HFFc6 (cell line): Measurements from ENCODE around the gene TPBGL. TPM values are rescaled to one million over a fixed set of nuclear protein-coding genes. Genes with fewer than 3 reads are reported as not detected.

Experiments used
- DNase-seq: peaks from one replicate; pipeline ENCODE4 v3.0.0-alpha.2; 2018
- H3K27ac Mint-ChIP-seq: 2 replicates; pipeline ENCODE4 v1.8.0; 2020; ENCODE audit warnings: mild to moderate bottlenecking, mixed read lengths
- H3K27me3 Mint-ChIP-seq: 2 replicates; pipeline ENCODE4 v1.8.0; 2021; ENCODE audit warnings: mild to moderate bottlenecking, moderate library complexity, mixed read lengths; ENCODE audit not compliant: insufficient read depth
- H3K36me3 Mint-ChIP-seq: 2 replicates; pipeline ENCODE4 v1.8.0; 2021; ENCODE audit warnings: low read depth, mixed read lengths
- H3K4me1 Mint-ChIP-seq: 2 replicates; pipeline ENCODE4 v1.8.0; 2020; ENCODE audit warnings: low read depth, mixed read lengths
- H3K4me3 Mint-ChIP-seq: 2 replicates; pipeline ENCODE4 v1.8.0; 2020; ENCODE audit warnings: mild to moderate bottlenecking, moderate library complexity, mixed read lengths
- H3K9me3 Mint-ChIP-seq: 2 replicates; pipeline ENCODE4 v1.8.0; 2020; ENCODE audit warnings: mild to moderate bottlenecking, mixed read lengths
- CTCF ChIP-seq: fragments of 200-600 bp; sonication (generic); IDR thresholded peaks from 2 replicates; pipeline ENCODE4 v1.5.0; 2021; ENCODE audit warnings: antibody characterized with exemption, mild to moderate bottlenecking
- total RNA-seq, 6 experiments: library from RNA; stranded (reverse); fragmentation: NEBNext Ultra II Directional; extraction: Animal tissue kit (Norgen Biotek cat#: 25700); gene quantifications; 2 replicates in 1 of 6; 3 replicates in 5 of 6; pipeline ENCODE4 v1.2.3, GENCODE V29; 2021

TPBGL gene
- total RNA-seq, 6 experiments from 2014 or later, result not detected

DNA sequence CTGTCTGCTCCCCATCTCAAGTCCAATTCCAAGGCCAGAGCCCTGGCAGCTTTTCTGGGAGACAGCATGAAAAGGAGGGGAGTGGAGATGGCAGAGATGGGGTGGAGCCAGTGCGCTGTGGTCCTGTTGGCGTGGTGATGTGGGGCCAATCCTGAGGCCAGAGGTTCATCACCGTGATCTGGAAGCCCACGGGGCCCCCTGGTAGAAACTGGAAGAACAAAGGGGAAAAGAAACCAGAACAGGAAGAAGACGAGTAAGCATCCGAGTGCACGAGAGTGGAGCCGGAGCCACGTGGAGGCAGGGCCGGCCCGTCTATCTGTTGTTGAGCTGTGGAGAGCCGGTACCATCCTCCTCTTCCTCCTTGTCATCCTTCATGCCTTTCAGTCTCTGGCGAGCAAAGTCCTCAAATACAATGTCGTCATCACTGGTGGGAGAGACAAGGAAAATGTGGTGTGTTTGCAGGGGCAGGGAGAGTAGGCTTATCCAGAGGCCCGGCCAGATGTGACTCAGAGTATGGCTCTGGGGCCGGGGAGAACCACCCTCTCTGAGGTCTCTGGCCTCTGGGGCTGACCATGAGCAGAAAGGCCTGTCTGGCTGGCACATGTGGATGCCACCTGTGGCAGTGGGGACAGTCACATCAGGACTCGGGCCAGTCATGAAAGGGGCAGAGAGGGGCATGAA lies 25.4 kb downstream of the TPBGL start:
- H3K4me1 Mint-ChIP-seq, result peaks cover 9% of the 10 kb centered on the region
- H3K9me3 Mint-ChIP-seq, result no peaks in the 10 kb centered on the region
- TF ChIP-seq CTCF, result no peak
- H3K36me3 Mint-ChIP-seq, result no peaks in the 10 kb centered on the region; the same call in 1 of the 2 replicates
- DNase-seq, result no peak
- no peak overlapping the region for H3K4me3 Mint-ChIP-seq
- peaks cover 7% of the 10 kb centered on the region for H3K27me3 Mint-ChIP-seq
- no peak overlapping the region for H3K27ac Mint-ChIP-seq

DNA sequence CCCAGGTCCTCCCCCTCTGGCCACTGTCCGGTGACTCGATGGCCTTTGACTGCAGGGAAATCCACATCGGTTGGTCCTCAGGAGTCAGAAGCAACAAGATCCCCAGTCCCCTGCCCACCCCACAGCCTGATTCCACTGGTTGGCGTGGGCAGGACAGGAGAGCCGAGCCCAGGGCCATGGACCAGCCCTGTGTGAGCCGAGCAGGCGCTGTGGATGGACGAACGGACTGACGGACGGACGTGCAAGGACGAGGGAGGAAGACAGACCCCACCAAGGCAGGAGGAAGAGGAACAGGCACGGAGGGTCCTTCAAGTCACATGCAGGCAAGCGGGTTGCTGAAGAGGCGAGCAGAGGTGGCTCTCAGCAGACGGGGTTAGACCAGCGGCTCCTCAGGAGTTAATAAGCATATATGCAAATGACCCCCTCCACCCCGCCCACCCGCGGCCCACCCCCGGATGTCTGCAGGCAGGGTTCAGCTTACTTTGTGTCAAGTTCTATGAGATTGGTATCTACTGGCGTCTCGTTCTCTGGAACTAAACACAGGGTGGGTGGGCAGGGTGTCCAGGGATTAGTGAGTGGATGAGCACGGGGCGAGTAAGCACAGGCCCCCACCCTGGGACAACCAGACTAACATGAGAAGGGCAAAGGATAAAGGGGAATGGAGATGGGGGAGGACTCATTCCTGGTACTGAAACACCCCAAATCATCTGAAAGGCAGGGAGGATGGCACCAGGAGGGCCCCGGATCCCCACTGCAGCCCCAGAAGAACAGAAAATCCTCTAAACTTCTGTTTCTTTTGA lies 26.8 kb downstream of the TPBGL start:
- no peak for TF ChIP-seq CTCF
- H3K4me3 Mint-ChIP-seq, result no peak overlapping the region

DNA sequence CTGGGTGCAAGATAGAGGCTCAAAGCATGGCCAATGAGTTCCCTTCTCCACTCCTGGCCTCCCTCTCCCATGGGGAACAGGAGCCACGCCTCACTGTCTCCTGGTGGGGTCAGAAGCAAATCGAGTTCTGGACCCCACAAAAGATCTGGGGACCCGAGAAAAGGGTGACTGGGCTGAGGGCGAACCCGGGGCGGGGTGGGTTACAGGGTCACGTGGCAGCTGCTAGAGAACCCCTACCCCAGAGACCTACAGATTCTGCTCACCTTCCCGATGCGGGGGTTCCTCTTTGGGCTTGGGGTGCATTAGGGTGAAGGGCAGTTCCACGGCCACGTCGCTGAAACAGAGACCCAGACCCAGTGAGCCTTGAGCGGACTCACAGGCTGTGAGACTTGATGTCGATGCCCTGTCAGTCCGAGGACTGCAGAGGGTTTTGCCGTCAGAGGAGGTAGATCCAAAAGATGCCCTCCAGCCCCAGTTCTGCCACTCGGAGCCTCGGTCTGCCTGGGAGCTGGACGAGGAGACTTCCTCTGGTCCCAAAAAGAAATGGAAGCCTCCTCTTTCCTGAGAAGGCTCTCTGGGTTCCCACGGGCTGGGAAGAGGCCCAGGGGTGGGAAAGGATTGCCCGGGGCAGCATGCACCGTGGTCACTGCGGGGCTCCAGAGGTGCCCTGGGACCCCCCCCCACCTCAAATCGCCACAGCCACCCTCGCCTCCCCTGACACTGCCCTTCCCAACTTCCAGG lies 28.2 kb downstream of the TPBGL start:
- no peaks in the 10 kb centered on the region; the same call in 1 of the 2 replicates for H3K27me3 Mint-ChIP-seq
- H3K4me3 Mint-ChIP-seq, result no peak overlapping the region
- H3K36me3 Mint-ChIP-seq, result no peaks in the 10 kb centered on the region; the same call in 1 of the 2 replicates
- no peak for TF ChIP-seq CTCF
- no peaks in the 10 kb centered on the region for H3K9me3 Mint-ChIP-seq
- DNase-seq, result no peak
- peaks cover 9% of the 10 kb centered on the region for H3K4me1 Mint-ChIP-seq
- no peak overlapping the region for H3K27ac Mint-ChIP-seq

More for the DNA sequence above, 26.8 kb downstream of the TPBGL start:
- H3K36me3 Mint-ChIP-seq, result no peaks in the 10 kb centered on the region; the same call in 1 of the 2 replicates
- H3K27me3 Mint-ChIP-seq, result no peaks in the 10 kb centered on the region; the same call in none of the 2 replicates
- no peaks in the 10 kb centered on the region for H3K9me3 Mint-ChIP-seq
- no peak for DNase-seq
- H3K4me1 Mint-ChIP-seq, result peaks cover 9% of the 10 kb centered on the region
- no peak overlapping the region for H3K27ac Mint-ChIP-seq

DNA sequence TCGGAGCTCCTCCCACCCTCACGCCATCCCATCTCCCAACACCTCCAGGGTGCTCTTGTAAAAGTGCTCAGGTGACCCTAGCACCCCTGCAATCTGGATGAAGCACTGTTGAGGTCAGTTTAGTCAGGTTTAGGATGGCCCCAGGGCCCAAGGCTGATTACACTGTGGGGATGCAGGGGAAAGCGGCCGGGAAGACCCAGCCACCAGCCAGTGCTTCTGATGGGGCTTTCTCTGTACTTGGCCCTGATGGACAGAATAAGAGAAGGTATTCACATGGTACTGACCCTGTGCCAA lies 28.7 kb downstream of the TPBGL start:
- TF ChIP-seq CTCF, result no peak
- no peak overlapping the region for H3K4me3 Mint-ChIP-seq
- no peak for DNase-seq
- H3K27me3 Mint-ChIP-seq, result no peaks in the 10 kb centered on the region; the same call in 1 of the 2 replicates
- H3K4me1 Mint-ChIP-seq, result peaks cover 9% of the 10 kb centered on the region
- no peaks in the 10 kb centered on the region; the same call in 1 of the 2 replicates for H3K36me3 Mint-ChIP-seq
- no peak overlapping the region for H3K27ac Mint-ChIP-seq
- H3K9me3 Mint-ChIP-seq, result no peaks in the 10 kb centered on the region

- Mint-ChIP-seq H3K9me3 (no peaks in the 10 kb centered on the region), H3K4me1 (peaks cover 9% of the 10 kb centered on the region), H3K27me3 (no peaks in the 10 kb centered on the region; the same call in 1 of the 2 replicates), H3K27ac (no peak overlapping the region), H3K4me3 (no peak overlapping the region), H3K36me3 (no peaks in the 10 kb centered on the region; the same call in 1 of the 2 replicates)
- DNase-seq, result no peak
- no peak for TF ChIP-seq CTCF
Observed at GRCh38 chr11:75269896-75270295, 29.3 kb downstream of the TPBGL start.
